Kidney tubule cell (primary cell): ENCODE data around the gene S1PR4.

ENCODE experiments used
- DNase-seq: peaks from one replicate; pipeline ENCODE4 v3.0.0-alpha.2; 2018; ENCODE audit warnings: low spot score

S1PR4 gene

GRCh38 chr19:3178377-3178972, at the start of gene S1PR4:
Gene S1PR4, plus strand, starts transcription at chr19:3178769. Its CDS starts 24 bp downstream, at chr19:3178793.
- no peak for DNase-seq

GRCh38 chr19:3129112-3129511, 49.5 kb upstream of the S1PR4 start:
- peak; percentile 43 for DNase-seq

GRCh38 chr19:3131168-3131567, 47.4 kb upstream of the S1PR4 start:
- DNase-seq, result no peak

GRCh38 chr19:3132971-3133792, 45.4 kb upstream of the S1PR4 start:
- DNase-seq, result peak; percentile 43

- DNase-seq, result no peak
These were observed 44.8 kb upstream of the S1PR4 start for GRCh38 chr19:3133793-3134116.

GRCh38 chr19:3135961-3136683, 42.4 kb upstream of the S1PR4 start, which contains the start of gene GNA15:
Gene GNA15, plus strand, starts transcription at chr19:3136033. Its CDS starts 418 bp downstream, at chr19:3136451.
- DNase-seq, result no peak

GRCh38 chr19:3136684-3137055, 41.9 kb upstream of the S1PR4 start:
- DNase-seq, result no peak

GRCh38 chr19:3137119-3137518, 41.5 kb upstream of the S1PR4 start:
- no peak for DNase-seq

- DNase-seq, result no peak
These were observed 40.3 kb upstream of the S1PR4 start for GRCh38 chr19:3138268-3138667.

GRCh38 chr19:3140667-3141038, 37.9 kb upstream of the S1PR4 start:
- peak; percentile 33 for DNase-seq

- peak; percentile 63 for DNase-seq
These were observed 36.3 kb upstream of the S1PR4 start for GRCh38 chr19:3142292-3142670.

GRCh38 chr19:3142781-3143337, 35.7 kb upstream of the S1PR4 start:
- no peak for DNase-seq

- DNase-seq, result no peak
These were observed 32.5 kb upstream of the S1PR4 start for GRCh38 chr19:3145909-3146676.

- DNase-seq, result peak; percentile 11
These were observed 31.9 kb upstream of the S1PR4 start for GRCh38 chr19:3146677-3147100.

- no peak for DNase-seq
These were observed 30.1 kb upstream of the S1PR4 start for GRCh38 chr19:3148503-3148902.

GRCh38 chr19:3149089-3149488, 29.5 kb upstream of the S1PR4 start:
- DNase-seq, result no peak

GRCh38 chr19:3149526-3150505, 28.8 kb upstream of the S1PR4 start:
- no peak for DNase-seq

GRCh38 chr19:3150739-3151329, 27.7 kb upstream of the S1PR4 start:
- DNase-seq, result no peak

GRCh38 chr19:3151563-3152418, 26.8 kb upstream of the S1PR4 start:
- no peak for DNase-seq

GRCh38 chr19:3152419-3152780, 26.2 kb upstream of the S1PR4 start:
- DNase-seq, result no peak
